ENCODE measurements around the gene POM121L2.

DNA sequence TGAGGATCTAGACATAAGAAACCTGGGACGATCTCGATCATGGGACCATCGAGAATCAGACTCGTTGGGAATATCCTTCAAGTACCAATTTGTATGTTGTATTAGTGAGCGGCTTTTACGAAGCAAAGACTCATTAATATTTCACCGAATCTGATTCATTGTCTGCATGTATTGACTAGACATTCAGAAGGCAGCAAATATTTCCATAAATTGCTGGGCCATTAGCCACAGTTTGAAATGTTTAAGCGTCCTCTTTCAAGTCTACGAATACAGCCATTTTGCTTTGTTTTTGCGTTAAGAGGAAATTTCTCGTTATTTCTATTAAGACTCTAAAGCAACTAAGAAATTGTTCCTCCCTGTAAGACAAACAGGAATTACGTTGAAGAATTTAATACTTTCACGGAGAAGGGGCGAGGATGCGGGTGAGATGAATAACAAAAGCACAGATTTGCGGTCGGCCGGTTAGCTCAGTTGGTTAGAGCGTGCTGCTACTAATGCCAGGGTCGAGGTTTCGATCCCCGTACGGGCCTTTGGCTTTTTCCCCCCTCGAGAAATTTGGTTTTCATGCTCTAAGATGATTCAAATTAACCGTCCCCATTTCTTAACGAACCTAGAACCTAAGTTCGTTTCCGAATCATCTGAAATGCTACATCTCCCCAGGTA is 18.5 kb downstream of the POM121L2 start:
- TF ChIP-seq, protein P1, sequence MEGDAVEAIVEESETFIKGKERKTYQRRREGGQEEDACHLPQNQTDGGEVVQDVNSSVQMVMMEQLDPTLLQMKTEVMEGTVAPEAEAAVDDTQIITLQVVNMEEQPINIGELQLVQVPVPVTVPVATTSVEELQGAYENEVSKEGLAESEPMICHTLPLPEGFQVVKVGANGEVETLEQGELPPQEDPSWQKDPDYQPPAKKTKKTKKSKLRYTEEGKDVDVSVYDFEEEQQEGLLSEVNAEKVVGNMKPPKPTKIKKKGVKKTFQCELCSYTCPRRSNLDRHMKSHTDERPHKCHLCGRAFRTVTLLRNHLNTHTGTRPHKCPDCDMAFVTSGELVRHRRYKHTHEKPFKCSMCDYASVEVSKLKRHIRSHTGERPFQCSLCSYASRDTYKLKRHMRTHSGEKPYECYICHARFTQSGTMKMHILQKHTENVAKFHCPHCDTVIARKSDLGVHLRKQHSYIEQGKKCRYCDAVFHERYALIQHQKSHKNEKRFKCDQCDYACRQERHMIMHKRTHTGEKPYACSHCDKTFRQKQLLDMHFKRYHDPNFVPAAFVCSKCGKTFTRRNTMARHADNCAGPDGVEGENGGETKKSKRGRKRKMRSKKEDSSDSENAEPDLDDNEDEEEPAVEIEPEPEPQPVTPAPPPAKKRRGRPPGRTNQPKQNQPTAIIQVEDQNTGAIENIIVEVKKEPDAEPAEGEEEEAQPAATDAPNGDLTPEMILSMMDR (IDR thresholded peaks at IDR 0.05): no peak
- no peak for TF ChIP-seq POLR2A (IDR thresholded peaks at IDR 0.05)

Data from heart left ventricle (tissue), 13 donors.